ENCODE results near the gene SRSF12. TPM values are rescaled to one million over a fixed set of nuclear protein-coding genes. Genes with fewer than 3 reads are reported as not detected.

The SRSF12 gene
- total and polyA plus RNA-seq, 5 donors from 2014 or later, result 0.06 to 0.28 (median 0.20) TPM; not detected in 2

- Mint-ChIP-seq H3K27ac (peak overlapping the region; percentile 95 to 98 (median 98)), H3K27me3 (peaks cover 24% of the 10 kb centered on the region), H3K4me3 (peak overlapping the region; percentile 93 to 100 (median 97)), H3K36me3 (peaks cover 25% of the 10 kb centered on the region), H3K9me3 (no peaks in the 10 kb centered on the region), H3K4me1 (peaks cover 14 to 39% (median 24%) of the 10 kb centered on the region in 4 donors)
- Histone ChIP-seq H3K4me3 (ENCODE audit: low read depth, low read length) (peak overlapping the region; percentile 99), H3K36me3 (ENCODE audit: control insufficient read depth, insufficient read depth, low read length) (peaks cover 19% of the 10 kb centered on the region), H3K9me3 (ENCODE audit: control insufficient read depth in 2 of 2, low read length in 2 of 2) (no peaks in the 10 kb centered on the region), H3K4me1 (ENCODE audit: control insufficient read depth, insufficient read depth, low read length, poor library complexity, severe bottlenecking) (peaks cover 25% of the 10 kb centered on the region), H3K27ac (ENCODE audit: insufficient read depth, low read length, poor library complexity, severe bottlenecking) (peak overlapping the region; percentile 100), H3K27me3 (ENCODE audit: control insufficient read depth, insufficient read depth, low read length) (no peaks in the 10 kb centered on the region)
- ATAC-seq (ENCODE audit: low read depth in 2 of 2) (peak; percentile 50 to 58), DNase-seq (peak; percentile 32 to 94 (median 77))
Measured at GRCh38 chr6:89079511-89080234, 38.2 kb downstream of the SRSF12 start.

- DNase-seq (no peak), ATAC-seq (ENCODE audit: low read depth in 2 of 2) (no peak)
- no peak overlapping the region for H3K27ac ChIP-seq (ENCODE audit: insufficient read depth, low read length, poor library complexity, severe bottlenecking)
- no peaks in the 10 kb centered on the region for H3K36me3 Mint-ChIP-seq
- peaks cover 6% of the 10 kb centered on the region for H3K27me3 ChIP-seq (ENCODE audit: control insufficient read depth, insufficient read depth, low read length)
- no peaks in the 10 kb centered on the region for H3K9me3 ChIP-seq (ENCODE audit: control insufficient read depth in 2 of 2, low read length in 2 of 2)
- H3K4me3 Mint-ChIP-seq, result no peak overlapping the region
- H3K4me1 ChIP-seq (ENCODE audit: control insufficient read depth, insufficient read depth, low read length, poor library complexity, severe bottlenecking), result no peaks in the 10 kb centered on the region
- no peak overlapping the region for H3K4me3 ChIP-seq (ENCODE audit: low read depth, low read length)
- H3K27me3 Mint-ChIP-seq, result peaks cover 19% of the 10 kb centered on the region
- H3K4me1 Mint-ChIP-seq, result peaks cover 0 to 12% (median under 1%) of the 10 kb centered on the region in 4 donors
- no peaks in the 10 kb centered on the region for H3K9me3 Mint-ChIP-seq
- H3K27ac Mint-ChIP-seq, result no peak overlapping the region
- no peaks in the 10 kb centered on the region for H3K36me3 ChIP-seq (ENCODE audit: control insufficient read depth, insufficient read depth, low read length)
Measured at GRCh38 chr6:89073840-89074239, 44.0 kb downstream of the SRSF12 start.

- H3K27ac Mint-ChIP-seq, result no peak overlapping the region
- no peak overlapping the region for H3K27ac ChIP-seq (ENCODE audit: insufficient read depth, low read length, poor library complexity, severe bottlenecking)
- ATAC-seq (ENCODE audit: low read depth in 2 of 2), result no peak
Measured at GRCh38 chr6:89073014-89073620, 44.8 kb downstream of the SRSF12 start.

GRCh38 chr6:89071036-89071435 lies 46.8 kb downstream of the SRSF12 start:
- no peaks in the 10 kb centered on the region for H3K9me3 ChIP-seq (ENCODE audit: control insufficient read depth in 2 of 2, low read length in 2 of 2)
- H3K4me1 ChIP-seq (ENCODE audit: control insufficient read depth, insufficient read depth, low read length, poor library complexity, severe bottlenecking), result no peaks in the 10 kb centered on the region
- H3K4me1 Mint-ChIP-seq, result no peaks in the 10 kb centered on the region
- H3K36me3 ChIP-seq (ENCODE audit: control insufficient read depth, insufficient read depth, low read length), result no peaks in the 10 kb centered on the region
- H3K4me3 Mint-ChIP-seq, result no peak overlapping the region
- H3K27ac ChIP-seq (ENCODE audit: insufficient read depth, low read length, poor library complexity, severe bottlenecking), result no peak overlapping the region
- H3K36me3 Mint-ChIP-seq, result no peaks in the 10 kb centered on the region
- peaks cover 38% of the 10 kb centered on the region for H3K27me3 Mint-ChIP-seq
- peaks cover 10% of the 10 kb centered on the region for H3K27me3 ChIP-seq (ENCODE audit: control insufficient read depth, insufficient read depth, low read length)
- ATAC-seq (ENCODE audit: low read depth in 2 of 2), result no peak
- no peak for DNase-seq
- H3K9me3 Mint-ChIP-seq, result no peaks in the 10 kb centered on the region
- H3K4me3 ChIP-seq (ENCODE audit: low read depth, low read length), result no peak overlapping the region
- H3K27ac Mint-ChIP-seq, result no peak overlapping the region

More at GRCh38 chr6:89073014-89073620, 44.8 kb downstream of the SRSF12 start:
- DNase-seq, result no peak
- Mint-ChIP-seq H3K4me3 (no peak overlapping the region), H3K4me1 (peaks cover 0 to 7% (median under 1%) of the 10 kb centered on the region in 4 donors), H3K36me3 (no peaks in the 10 kb centered on the region), H3K9me3 (no peaks in the 10 kb centered on the region), H3K27me3 (peaks cover 23% of the 10 kb centered on the region)
- Histone ChIP-seq H3K36me3 (ENCODE audit: control insufficient read depth, insufficient read depth, low read length) (no peaks in the 10 kb centered on the region), H3K4me3 (ENCODE audit: low read depth, low read length) (no peak overlapping the region), H3K9me3 (ENCODE audit: control insufficient read depth in 2 of 2, low read length in 2 of 2) (no peaks in the 10 kb centered on the region), H3K4me1 (ENCODE audit: control insufficient read depth, insufficient read depth, low read length, poor library complexity, severe bottlenecking) (no peaks in the 10 kb centered on the region), H3K27me3 (ENCODE audit: control insufficient read depth, insufficient read depth, low read length) (peaks cover 8% of the 10 kb centered on the region)

GRCh38 chr6:89069536-89070163 lies 48.2 kb downstream of the SRSF12 start:
- H3K4me3 Mint-ChIP-seq, result peak overlapping the region in 1 of 4 donors; percentile 56
- no peak for ATAC-seq (ENCODE audit: low read depth in 2 of 2)
- no peaks in the 10 kb centered on the region for H3K9me3 Mint-ChIP-seq
- no peak overlapping the region for H3K4me3 ChIP-seq (ENCODE audit: low read depth, low read length)
- peaks cover 10% of the 10 kb centered on the region for H3K27me3 ChIP-seq (ENCODE audit: control insufficient read depth, insufficient read depth, low read length)
- DNase-seq, result no peak
- no peaks in the 10 kb centered on the region for H3K4me1 ChIP-seq (ENCODE audit: control insufficient read depth, insufficient read depth, low read length, poor library complexity, severe bottlenecking)
- no peaks in the 10 kb centered on the region for H3K36me3 ChIP-seq (ENCODE audit: control insufficient read depth, insufficient read depth, low read length)
- H3K9me3 ChIP-seq (ENCODE audit: control insufficient read depth in 2 of 2, low read length in 2 of 2), result no peaks in the 10 kb centered on the region
- no peaks in the 10 kb centered on the region for H3K4me1 Mint-ChIP-seq
- H3K36me3 Mint-ChIP-seq, result no peaks in the 10 kb centered on the region
- H3K27me3 Mint-ChIP-seq, result peaks cover 32% of the 10 kb centered on the region
- no peak overlapping the region for H3K27ac ChIP-seq (ENCODE audit: insufficient read depth, low read length, poor library complexity, severe bottlenecking)
- no peak overlapping the region for H3K27ac Mint-ChIP-seq

GRCh38 chr6:89068695-89069094 lies 49.2 kb downstream of the SRSF12 start:
- Histone ChIP-seq H3K4me1 (ENCODE audit: control insufficient read depth, insufficient read depth, low read length, poor library complexity, severe bottlenecking) (no peaks in the 10 kb centered on the region), H3K9me3 (ENCODE audit: control insufficient read depth in 2 of 2, low read length in 2 of 2) (no peaks in the 10 kb centered on the region), H3K4me3 (ENCODE audit: low read depth, low read length) (no peak overlapping the region), H3K27me3 (ENCODE audit: control insufficient read depth, insufficient read depth, low read length) (peaks cover 10% of the 10 kb centered on the region), H3K27ac (ENCODE audit: insufficient read depth, low read length, poor library complexity, severe bottlenecking) (no peak overlapping the region), H3K36me3 (ENCODE audit: control insufficient read depth, insufficient read depth, low read length) (no peaks in the 10 kb centered on the region)
- DNase-seq, result no peak
- Mint-ChIP-seq H3K9me3 (no peaks in the 10 kb centered on the region), H3K4me1 (no peaks in the 10 kb centered on the region), H3K27me3 (peaks cover 32% of the 10 kb centered on the region), H3K27ac (no peak overlapping the region), H3K36me3 (no peaks in the 10 kb centered on the region), H3K4me3 (no peak overlapping the region)
- no peak for ATAC-seq (ENCODE audit: low read depth in 2 of 2)

- no peaks in the 10 kb centered on the region for H3K4me1 ChIP-seq (ENCODE audit: control insufficient read depth, insufficient read depth, low read length, poor library complexity, severe bottlenecking)
- Mint-ChIP-seq H3K4me1 (no peaks in the 10 kb centered on the region), H3K9me3 (no peaks in the 10 kb centered on the region), H3K4me3 (no peak overlapping the region), H3K27me3 (peaks cover 32% of the 10 kb centered on the region), H3K36me3 (no peaks in the 10 kb centered on the region), H3K27ac (no peak overlapping the region)
- DNase-seq (no peak), ATAC-seq (ENCODE audit: low read depth in 2 of 2) (no peak)
- no peak overlapping the region for H3K27ac ChIP-seq (ENCODE audit: insufficient read depth, low read length, poor library complexity, severe bottlenecking)
- H3K27me3 ChIP-seq (ENCODE audit: control insufficient read depth, insufficient read depth, low read length), result peaks cover 10% of the 10 kb centered on the region
- no peaks in the 10 kb centered on the region for H3K9me3 ChIP-seq (ENCODE audit: control insufficient read depth in 2 of 2, low read length in 2 of 2)
- H3K36me3 ChIP-seq (ENCODE audit: control insufficient read depth, insufficient read depth, low read length), result no peaks in the 10 kb centered on the region
- no peak overlapping the region for H3K4me3 ChIP-seq (ENCODE audit: low read depth, low read length)
Measured at GRCh38 chr6:89067796-89068195, 50.1 kb downstream of the SRSF12 start.

Measured in CD4-positive, CD25-positive, alpha-beta regulatory T cell (primary cell).